PC-3 (cell line): Measurements from ENCODE around the gene MS4A15.

ENCODE experiments used
- EZH2phosphoT487 ChIP-seq: fragments of 300-600 bp; sonication (generic); IDR thresholded peaks from 2 replicates; pipeline ENCODE4 v1.6.1; 2018; ENCODE audit warnings: mild to moderate bottlenecking, antibody characterized with exemption, low read length, borderline replicate concordance
- TF ChIP-seq, protein P1 (sequence below): fragments of 300-600 bp; sonication (generic); conservative IDR thresholded peaks from 2 replicates; pipeline ENCODE4 v1.5.1; 2017; ENCODE audit warnings: antibody characterized with exemption, low read depth, mild to moderate bottlenecking, low read length

DNA sequence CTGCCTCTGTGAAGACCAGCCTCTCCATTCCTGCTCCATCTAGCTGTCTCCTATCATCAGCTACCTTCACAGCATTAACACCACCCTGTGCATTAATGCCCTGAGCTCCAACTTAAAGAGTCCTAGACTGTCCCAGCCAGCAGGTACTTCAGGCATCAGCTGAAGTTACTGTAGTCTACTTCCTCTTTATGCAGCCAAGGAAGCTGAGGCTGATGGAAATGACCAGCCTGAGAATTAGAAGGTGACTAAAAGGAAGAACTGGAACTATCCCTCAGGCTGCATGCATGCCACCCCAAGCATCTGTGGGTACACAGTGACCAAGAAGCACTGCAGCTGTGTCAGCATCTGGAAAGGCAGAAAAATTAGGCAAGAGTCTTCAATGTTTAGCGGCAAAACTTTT is 56.7 kb downstream of the MS4A15 start:
- TF ChIP-seq, protein P1, sequence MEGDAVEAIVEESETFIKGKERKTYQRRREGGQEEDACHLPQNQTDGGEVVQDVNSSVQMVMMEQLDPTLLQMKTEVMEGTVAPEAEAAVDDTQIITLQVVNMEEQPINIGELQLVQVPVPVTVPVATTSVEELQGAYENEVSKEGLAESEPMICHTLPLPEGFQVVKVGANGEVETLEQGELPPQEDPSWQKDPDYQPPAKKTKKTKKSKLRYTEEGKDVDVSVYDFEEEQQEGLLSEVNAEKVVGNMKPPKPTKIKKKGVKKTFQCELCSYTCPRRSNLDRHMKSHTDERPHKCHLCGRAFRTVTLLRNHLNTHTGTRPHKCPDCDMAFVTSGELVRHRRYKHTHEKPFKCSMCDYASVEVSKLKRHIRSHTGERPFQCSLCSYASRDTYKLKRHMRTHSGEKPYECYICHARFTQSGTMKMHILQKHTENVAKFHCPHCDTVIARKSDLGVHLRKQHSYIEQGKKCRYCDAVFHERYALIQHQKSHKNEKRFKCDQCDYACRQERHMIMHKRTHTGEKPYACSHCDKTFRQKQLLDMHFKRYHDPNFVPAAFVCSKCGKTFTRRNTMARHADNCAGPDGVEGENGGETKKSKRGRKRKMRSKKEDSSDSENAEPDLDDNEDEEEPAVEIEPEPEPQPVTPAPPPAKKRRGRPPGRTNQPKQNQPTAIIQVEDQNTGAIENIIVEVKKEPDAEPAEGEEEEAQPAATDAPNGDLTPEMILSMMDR, result no peak
- TF ChIP-seq EZH2phosphoT487, result no peak
